Cerebellar nuclear complex (tissue), 1 donor: ENCODE data around the gene TRIM46.

ENCODE experiments used
- DNase-seq, 2 experiments: peaks; one replicate each; lab custom pipeline; 2025; lab: John Stamatoyannopoulos, UW

The TRIM46 gene, protein sequence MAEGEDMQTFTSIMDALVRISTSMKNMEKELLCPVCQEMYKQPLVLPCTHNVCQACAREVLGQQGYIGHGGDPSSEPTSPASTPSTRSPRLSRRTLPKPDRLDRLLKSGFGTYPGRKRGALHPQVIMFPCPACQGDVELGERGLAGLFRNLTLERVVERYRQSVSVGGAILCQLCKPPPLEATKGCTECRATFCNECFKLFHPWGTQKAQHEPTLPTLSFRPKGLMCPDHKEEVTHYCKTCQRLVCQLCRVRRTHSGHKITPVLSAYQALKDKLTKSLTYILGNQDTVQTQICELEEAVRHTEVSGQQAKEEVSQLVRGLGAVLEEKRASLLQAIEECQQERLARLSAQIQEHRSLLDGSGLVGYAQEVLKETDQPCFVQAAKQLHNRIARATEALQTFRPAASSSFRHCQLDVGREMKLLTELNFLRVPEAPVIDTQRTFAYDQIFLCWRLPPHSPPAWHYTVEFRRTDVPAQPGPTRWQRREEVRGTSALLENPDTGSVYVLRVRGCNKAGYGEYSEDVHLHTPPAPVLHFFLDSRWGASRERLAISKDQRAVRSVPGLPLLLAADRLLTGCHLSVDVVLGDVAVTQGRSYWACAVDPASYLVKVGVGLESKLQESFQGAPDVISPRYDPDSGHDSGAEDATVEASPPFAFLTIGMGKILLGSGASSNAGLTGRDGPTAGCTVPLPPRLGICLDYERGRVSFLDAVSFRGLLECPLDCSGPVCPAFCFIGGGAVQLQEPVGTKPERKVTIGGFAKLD

DNA sequence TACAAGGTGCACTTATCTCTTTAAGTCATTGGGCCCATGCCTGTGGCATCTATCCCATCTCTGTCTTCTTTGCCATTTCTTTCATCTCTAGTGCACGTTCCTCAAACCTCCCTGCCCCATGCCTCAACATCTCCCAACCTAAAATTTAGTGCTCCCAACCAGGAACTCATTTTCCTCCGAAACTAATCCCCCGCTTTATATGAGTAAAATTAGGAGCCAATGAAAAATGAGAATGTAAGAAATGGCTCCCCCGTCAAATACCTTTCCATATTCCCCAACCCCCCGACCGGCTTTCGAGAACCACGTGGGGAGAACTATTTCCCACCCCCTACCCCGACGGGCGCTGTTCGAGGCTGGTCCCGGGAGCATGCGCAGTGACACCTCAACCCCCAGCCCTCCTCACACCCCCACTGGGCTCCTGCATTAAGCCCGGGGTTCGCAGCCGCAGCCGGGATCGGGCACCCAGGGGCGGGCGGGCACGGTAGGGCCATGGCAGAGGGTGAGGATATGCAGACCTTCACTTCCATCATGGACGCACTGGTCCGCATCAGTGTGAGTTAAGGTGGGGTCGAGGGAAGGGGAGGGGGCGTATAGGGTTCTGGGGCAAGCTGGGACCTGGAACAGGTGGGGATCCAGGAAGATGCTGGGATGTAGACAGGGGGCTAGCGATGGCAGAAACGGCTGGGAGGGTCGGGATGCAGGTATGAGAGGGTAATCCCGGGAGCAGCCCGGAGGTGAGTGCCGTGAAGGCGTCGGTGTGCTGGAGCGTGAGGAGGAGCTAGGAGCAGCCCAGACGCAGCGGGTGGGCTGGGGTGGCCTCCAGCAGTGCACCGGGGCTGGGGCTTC is at the start of gene TRIM46:
TSS of gene TRIM46 (plus strand) at position 372 of the 846 bp plus-strand sequence. CDS start at position 490, 118 bp downstream.
- no peak for DNase-seq

DNA sequence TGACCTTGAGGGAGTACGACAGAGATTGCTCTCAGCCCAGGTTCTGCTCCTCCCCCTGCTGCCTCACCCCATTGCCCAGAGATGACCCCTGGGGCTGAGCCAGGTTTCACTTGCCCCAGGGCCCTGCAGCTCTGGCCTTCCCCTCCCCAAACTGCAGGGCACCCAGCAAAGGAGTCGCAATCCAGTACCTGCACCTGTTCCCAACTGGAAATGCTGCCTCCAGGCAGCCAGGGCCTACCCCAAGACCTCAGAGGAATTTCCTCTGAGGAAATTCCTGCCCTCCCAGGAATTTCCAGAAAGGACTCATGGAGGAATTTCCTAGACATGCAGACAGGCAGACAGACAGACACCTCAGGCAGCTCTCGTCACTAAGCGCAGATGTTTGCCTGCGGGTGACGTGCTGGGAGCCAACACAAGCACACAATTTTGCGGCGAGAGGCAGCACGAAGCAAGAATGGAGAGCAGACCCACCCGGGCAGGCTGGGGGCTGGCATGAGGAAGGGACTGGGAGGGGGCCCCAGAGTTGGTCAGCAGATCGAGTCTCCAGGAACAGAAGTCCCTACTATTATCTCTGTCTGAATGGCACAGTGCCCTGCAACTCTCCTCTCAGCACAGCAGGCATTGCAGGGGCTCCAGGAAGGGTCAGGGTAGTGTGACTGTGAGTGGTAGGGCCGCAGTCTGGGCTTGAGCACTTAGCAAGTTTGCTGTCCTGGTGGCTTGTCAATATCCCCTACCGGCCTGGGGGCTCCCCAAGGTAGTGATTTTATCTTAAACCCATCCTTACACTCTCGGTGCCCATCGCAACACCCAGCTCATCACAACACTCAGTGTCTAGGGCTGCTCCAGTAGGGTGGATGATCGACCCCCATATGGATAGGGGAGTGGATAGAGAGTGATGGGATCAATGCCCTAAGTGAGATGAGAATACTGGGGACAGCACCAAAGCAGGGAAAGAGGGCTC is 48.9 kb upstream of the TRIM46 start:
- DNase-seq: no peak

DNA sequence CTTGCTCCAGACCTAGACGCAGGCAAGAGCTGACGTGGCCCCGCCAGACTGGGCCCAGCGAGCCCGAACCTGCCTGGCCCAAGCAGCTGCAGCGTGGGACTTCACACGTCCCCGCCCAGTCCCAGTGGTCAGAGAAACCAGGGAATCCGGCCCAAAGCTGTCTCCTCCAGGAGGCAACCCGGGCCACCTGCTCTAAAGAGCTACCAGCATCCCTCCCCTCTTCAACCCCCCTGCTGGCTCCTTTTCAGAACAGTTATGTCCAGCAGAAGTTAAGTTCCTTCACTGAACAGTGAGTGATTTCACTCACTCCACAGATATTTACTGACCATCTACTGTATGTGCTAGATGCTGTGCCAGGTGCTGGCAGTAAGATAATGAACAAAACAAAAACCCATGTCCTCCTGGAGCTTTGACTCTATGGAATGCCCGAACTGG is 48.1 kb upstream of the TRIM46 start:
- no peak for DNase-seq

DNA sequence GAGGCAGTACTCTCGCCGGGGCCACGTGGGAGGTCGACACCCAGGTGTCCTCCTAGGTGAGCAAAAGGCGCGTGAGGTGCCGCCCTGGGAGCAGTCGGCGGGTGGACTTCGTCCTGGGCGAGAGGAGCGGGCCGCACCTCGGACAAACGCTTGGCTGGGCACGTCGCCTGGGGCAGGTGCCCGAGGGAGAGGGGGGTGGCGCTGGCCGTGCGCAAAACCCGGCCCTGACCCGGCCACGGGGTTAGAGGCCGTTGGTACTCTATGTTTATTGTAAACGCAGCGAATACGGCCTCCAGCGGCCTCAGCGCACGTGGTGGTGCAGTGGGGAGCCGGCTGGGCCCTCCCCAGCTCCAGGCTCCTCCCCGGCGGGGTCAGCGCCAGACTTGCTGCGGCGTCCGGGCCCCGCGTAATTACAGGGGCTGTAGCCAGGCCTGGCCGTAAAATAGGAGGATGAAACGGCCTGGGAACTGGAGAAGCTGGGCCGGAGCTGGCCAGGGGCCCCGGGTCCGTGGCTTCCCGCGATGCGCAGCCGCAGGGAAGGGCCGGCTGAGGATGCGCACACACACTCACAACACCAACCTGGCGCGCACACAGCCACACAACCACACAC is 47.6 kb upstream of the TRIM46 start:
- DNase-seq: peak; percentile 37 to 46

DNA sequence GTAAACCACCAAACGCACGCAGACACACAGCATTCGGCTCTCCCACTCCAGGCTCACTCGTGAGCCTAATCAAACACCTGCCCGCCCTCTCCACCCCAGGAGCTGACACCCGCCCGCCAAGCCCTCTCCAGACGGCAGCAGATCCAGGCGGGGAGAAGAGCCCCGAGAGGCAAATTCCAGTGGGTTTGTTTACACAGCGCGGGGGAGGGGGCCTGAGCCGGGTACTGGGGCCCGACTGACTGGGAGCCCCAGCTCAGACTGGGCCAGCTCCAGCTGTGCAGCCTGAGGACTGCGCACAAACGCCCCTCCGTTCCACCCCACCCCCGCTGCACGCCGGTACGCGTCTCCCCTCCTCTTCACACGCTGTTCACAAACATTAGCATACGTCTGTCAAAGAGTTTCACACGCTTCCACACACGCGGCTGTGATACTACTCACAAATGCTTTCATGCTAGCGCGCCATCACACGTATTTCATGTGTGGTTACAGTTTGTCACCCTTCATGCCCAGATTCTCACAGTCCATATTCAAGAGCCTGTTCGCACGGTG is 47.0 kb upstream of the TRIM46 start:
- no peak for DNase-seq

DNA sequence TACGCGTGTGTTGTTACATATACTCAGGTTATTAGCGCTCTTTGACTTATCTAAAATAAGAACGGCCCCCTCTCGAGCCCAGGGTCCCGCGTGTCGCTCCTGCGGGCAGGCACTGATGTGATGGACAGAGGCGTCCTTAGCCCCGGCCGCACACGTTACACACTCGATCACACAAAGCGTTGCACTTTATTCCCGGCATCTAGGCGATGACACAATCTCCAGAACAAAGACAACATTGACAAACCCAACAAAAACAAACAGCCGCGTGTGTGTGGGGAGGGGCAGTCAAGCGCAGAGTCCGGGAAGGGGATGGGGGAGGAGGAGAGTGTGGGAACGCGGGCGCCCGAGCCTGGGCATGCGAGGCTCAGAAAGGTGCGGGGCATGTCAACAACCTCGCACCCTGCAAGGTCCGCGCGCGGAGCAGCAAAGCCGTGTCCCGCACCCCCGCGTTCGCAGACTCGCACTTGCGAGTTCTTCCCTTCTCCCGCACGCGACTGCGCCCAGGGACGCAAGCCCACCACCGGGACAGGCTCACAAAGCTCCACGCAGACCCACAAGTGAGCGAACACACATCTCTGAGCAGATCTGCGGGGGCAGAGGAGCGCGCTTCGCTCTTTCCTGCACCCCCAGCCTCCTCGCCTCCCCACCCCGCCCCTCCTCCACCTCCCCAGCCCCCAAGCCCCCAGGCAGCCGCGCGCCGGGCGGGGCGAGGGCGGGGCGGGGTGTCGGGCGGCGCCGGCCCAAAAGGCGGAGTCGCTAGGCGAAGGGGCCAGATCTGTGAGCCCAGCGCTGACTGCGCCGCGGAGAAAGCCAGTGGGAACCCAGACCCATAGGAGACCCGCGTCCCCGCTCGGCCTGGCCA is 46.3 kb upstream of the TRIM46 start, which contains the start of gene EFNA1:
TSS of gene EFNA1 (plus strand) at position 772 of the 862 bp plus-strand sequence. CDS start 102 bp downstream, outside the sequence.
- peak in 1 of 2 experiments; percentile 41 for DNase-seq

DNA sequence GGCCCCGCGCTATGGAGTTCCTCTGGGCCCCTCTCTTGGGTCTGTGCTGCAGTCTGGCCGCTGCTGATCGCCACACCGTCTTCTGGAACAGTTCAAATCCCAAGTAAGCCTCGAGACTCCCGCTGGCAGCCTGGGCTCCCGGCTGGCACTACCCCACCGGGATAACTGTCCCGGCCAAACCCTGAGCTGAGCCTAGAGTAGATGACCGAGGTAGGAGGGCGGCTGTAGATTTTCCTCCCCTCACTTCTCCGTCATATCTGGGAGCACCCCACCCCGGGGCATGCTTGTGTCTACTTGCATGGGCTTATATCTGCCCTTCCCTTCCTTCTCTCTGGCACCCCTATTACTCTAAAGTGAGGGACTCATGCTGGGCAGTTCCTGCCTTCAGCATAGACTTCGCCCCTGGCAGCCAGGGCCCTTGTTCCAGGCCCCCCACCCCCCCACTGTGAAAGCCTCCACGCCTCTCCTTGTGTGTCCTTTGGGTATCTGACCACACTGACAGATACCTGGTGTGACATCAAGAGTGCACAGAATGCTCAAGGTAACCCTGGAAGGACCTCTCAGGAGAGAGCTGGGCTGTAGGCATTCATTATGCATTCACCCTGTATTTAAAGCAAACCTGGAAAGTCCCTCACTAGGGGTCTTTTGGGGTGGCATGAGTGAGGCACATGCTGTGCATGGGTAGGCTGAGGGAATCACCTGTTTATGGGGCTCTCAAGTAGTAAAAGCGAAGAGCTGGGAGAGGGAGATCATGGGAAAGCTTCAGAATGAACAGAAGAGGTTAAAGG is 45.5 kb upstream of the TRIM46 start:
- no peak for DNase-seq

DNA sequence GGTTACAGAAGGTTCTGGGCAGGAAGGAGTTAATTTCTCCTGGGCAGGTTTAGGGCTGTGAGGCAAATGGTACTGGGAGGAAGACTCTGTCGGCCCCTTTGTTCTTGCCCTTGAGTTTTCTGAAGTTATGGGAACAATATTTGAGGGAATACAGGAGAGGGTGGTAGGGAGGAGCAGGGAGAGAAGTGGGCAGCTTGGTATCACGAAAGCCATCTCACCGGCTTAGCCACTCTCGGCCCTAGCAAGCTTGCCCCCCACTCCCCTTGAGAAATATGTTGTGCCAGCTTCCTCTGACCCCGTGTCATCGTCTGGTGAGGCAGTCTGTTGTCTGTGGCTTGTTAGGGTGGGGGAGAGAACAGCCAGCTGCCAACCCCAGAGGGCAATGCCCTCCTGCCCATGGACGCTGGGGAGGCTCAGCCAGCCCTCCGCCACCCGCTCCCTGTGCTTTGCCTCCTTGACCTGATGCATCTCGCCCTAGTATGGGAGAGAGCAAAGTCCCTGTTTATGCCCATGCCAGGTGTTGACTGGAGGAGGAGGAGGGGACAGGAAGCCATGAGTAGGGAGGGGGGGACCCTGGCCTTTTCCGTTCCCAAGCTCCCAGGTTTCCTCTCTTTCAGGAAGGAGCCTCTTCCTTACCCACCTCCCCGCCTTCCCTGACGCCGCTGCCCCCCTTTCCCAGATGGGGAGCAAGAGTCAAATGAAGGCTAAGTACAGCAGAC is 44.7 kb upstream of the TRIM46 start:
- DNase-seq: no peak

DNA sequence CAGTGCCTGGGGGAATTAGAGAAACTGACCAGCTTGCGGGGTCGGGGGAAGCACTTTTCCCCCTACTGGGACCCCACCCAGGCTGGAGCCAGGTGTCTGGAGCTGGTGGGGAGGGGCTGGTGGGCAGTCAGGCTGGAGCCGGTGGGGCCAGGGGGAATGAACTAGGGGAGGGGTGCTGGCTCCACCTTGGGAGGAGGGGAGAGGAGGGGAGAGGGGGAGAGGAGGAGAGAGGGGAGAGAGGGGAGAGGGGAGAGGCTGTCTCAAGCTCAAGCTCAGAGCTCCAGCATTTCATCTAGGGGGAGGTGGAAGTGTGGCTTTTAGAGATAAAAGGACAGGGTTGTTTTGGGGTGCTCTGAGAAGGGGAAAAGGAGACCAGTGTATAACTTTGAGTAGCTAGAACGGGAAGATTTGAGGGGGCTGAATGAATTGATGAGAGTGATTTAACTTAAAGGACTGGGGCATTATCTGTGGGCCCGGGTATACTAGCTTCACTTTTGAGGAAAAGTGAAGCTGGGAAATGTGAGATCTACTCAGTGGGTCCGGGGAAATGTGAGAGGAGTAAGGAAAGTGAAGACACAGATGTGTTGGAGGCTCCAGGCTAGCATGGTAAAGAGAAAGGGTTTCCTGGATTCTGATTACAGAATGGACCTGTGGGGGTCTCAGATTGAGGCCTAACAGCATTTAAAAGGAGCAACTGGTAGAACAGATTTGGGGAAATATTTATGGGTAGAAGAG is 43.2 kb upstream of the TRIM46 start:
- DNase-seq: no peak

DNA sequence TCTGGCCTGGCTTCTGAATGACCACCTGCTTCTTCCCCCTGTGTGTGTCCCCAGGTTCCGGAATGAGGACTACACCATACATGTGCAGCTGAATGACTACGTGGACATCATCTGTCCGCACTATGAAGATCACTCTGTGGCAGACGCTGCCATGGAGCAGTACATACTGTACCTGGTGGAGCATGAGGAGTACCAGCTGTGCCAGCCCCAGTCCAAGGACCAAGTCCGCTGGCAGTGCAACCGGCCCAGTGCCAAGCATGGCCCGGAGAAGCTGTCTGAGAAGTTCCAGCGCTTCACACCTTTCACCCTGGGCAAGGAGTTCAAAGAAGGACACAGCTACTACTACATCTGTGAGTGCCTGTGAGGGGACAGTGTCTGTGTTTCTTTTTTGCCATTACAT is 42.4 kb upstream of the TRIM46 start:
- no peak for DNase-seq

DNA sequence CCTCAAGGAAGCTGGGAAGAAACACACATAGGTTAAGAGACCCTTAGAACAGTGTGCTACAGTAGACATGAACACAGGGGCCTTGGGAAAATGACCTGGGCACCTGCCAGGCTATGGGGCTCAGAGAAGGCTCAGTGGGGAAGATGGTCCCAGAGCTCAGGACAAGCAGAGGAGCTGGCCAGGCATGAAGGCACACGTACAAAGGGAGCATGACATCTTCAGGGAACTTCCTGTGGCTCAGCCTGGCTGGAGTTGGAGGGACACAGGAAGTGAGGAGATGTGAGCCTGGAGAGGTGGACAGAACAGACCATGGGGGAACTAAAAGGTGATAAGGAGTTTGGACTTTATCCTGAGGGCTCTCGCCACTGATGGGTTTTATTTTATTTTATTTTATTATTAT is 41.8 kb upstream of the TRIM46 start:
- DNase-seq: no peak

DNA sequence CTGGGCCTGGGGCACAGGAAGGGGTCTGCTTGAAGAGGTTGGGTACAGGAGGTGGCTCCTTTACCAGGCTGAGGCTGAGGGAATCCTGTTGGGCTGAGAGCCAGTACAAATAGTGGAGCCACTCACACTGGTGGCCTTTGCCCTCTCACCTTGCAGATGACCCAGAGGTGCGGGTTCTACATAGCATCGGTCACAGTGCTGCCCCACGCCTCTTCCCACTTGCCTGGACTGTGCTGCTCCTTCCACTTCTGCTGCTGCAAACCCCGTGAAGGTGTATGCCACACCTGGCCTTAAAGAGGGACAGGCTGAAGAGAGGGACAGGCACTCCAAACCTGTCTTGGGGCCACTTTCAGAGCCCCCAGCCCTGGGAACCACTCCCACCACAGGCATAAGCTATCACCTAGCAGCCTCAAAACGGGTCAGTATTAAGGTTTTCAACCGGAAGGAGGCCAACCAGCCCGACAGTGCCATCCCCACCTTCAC is 39.8 kb upstream of the TRIM46 start:
- no peak for DNase-seq

DNA sequence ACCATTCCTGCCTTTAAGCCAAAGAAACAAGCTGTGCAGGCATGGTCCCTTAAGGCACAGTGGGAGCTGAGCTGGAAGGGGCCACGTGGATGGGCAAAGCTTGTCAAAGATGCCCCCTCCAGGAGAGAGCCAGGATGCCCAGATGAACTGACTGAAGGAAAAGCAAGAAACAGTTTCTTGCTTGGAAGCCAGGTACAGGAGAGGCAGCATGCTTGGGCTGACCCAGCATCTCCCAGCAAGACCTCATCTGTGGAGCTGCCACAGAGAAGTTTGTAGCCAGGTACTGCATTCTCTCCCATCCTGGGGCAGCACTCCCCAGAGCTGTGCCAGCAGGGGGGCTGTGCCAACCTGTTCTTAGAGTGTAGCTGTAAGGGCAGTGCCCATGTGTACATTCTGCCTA is 39.3 kb upstream of the TRIM46 start:
- no peak for DNase-seq

DNA sequence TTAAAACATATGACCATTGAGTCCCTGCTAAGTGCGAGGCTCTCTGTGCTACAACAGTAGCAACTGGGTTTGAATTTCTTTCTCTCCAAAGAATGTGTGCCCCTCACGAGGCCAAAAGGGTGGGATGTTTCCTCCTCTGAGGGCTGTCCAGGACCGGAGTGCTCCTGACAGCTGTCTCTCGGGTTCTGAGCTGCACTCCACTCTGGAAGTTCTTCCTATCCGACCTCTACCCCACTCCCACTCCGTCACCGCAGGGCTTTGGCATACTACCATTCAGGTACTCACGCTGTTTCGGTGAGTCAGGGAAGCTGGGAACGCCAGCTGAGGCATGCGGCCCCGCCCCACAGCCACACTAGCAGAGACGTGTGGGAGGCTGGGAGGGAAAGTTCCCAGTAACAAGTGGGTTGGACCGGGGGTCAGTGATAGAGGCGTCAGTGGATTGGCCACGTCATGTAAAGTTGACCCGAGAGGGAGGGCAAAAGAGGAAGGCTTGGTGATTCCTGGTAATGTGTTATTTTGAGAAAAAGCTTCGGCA is 38.7 kb upstream of the TRIM46 start:
- no peak for DNase-seq

DNA sequence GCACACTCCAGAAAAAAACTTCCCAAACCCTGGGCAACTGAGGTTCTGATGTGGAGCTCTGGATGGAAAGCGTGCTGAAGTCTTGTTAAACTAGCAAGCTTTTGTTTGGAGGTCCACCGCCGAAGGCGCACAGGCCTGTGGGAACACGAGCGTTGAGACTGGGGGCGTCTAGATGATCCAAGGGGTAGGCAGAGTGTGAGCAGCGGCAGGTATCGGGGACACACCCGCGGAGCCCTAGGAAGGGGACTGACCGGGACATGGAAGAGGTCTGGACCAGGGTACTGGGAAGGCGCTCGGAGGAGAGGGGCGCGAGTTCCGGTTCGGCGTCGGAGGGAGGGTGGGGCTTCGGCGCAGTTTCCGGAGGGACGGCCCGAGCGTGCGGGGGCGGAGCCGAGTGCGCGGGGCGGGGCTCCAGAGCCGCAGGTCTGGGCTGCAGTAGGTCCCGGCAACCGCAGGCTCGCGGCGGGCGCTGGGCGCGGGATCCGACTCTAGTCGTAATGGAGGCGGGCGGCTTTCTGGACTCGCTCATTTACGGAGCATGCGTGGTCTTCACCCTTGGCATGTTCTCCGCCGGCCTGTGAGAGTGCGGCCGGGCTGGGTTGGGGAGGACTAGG is 38.1 kb upstream of the TRIM46 start, which contains the start of gene SLC50A1:
TSS of gene SLC50A1 (plus strand) at position 438 of the 614 bp plus-strand sequence. CDS start at position 498, 60 bp downstream.
- DNase-seq: peak; percentile 43 to 75

DNA sequence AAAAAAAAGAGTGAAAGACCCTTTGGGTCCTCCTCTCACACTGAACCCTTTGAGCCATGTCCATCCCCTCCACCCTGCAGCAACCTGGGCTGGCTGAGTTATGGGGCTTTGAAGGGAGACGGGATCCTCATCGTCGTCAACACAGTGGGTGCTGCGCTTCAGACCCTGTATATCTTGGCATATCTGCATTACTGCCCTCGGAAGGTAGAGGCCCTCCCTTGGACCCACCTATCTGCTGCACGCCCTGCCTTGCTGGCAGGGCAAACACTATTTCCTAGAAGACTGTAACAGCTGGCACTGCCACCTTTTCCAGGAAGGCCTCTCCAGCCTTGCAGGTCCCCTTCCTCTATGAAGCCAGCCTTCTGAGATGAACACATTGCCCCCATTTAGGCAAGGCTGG is 36.9 kb upstream of the TRIM46 start:
- DNase-seq: no peak
